Peyer's patch (tissue), 4 donors: ENCODE results near the gene CDIP1. TPM values are rescaled to one million over a fixed set of nuclear protein-coding genes. Genes with fewer than 3 reads are reported as not detected.
"Not testable (repeated sequence)": the region's sequence is repeated elsewhere in the genome, so short reads cannot be mapped to it uniquely, and the experiment has no call there.

Experiments
- DNase-seq, 3 donors: peaks; one replicate each; pipeline ENCODE4 v3.0.0-alpha.2; 2017 to 2019
- H3K27ac ChIP-seq, 4 donors: fragments of 200-600 bp; sonication (generic); one replicate each; pipeline ENCODE4 v1.5.1; 2016 to 2019
- H3K27me3 ChIP-seq, 2 donors: fragments of 200-600 bp; sonication (generic); one replicate each; pipeline ENCODE4 v1.5.1; 2019
- H3K36me3 ChIP-seq, 3 donors: fragments of 200-600 bp; sonication (generic); one replicate each; pipeline ENCODE4 v1.5.1; 2016 to 2019
- H3K4me1 ChIP-seq, 4 donors: fragments of 200-600 bp; sonication (generic); one replicate each; pipeline ENCODE4 v1.5.1; 2016 to 2019
- H3K4me3 ChIP-seq, 4 donors: fragments of 200-600 bp; sonication (generic); 1 replicate in 3 of 4; 2 replicates in 1 of 4; pipeline ENCODE4 v1.5.1; 2016 to 2019; ENCODE audit warnings: mild to moderate bottlenecking in 1 of 4
- H3K9me3 ChIP-seq, 4 donors: fragments of 200-600 bp; sonication (generic); one replicate each; pipeline ENCODE4 v1.5.1; 2016 to 2019; ENCODE audit warnings: mild to moderate bottlenecking in 1 of 4
- POLR2A ChIP-seq, 2 donors: fragments of 450-650 bp; IDR thresholded peaks; one replicate each; pipeline ENCODE4 v1.5.1; 2017; ENCODE audit warnings: antibody characterized with exemption in 2 of 2, mild to moderate bottlenecking in 2 of 2, moderate library complexity in 2 of 2
- total RNA-seq, 4 donors: library from RNA; depleted of rRNA; stranded (reverse); fragments of >200 nt; gene quantifications; one replicate each; pipeline ENCODE4 v1.1.0, GENCODE V29; 2016
- TF ChIP-seq, protein P1 (sequence below), 6 experiments: fragments of 450-650 bp in 4 of 6; fragments of 200-600 bp in 2 of 6; sonication (generic) in 1 of 6; IDR thresholded peaks; one replicate each; pipeline ENCODE4 v1.5.1; 2017 to 2019; ENCODE audit warnings: antibody characterized with exemption in 6 of 6, mild to moderate bottlenecking in 3 of 6, moderate library complexity in 1 of 6

CDIP1 gene
- total RNA-seq, 4 donors from 2014 or later: 21.5 to 45.0 (median 39.0) TPM

DNA sequence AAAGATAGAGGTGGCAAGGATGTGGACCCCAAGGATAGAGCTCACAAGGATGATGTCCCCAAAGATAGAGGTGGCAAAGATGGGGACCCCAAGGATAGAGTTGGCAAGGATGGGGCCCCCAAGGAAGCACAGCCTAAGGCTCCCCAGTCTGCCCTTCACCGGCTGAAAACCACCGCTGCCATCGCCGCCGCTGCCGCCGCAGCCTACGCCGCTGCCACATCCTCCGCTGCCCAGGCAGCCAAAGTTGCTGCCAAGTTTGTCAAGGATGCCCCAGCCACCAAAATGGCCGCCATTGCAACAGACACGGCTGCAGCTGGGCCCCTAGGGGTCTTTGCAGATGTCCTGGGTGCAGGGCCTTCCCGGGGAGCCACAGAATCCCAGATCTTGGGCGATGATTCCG lies 37.4 kb upstream of the CDIP1 start:
- H3K36me3 ChIP-seq: no peaks in the 10 kb centered on the region

DNA sequence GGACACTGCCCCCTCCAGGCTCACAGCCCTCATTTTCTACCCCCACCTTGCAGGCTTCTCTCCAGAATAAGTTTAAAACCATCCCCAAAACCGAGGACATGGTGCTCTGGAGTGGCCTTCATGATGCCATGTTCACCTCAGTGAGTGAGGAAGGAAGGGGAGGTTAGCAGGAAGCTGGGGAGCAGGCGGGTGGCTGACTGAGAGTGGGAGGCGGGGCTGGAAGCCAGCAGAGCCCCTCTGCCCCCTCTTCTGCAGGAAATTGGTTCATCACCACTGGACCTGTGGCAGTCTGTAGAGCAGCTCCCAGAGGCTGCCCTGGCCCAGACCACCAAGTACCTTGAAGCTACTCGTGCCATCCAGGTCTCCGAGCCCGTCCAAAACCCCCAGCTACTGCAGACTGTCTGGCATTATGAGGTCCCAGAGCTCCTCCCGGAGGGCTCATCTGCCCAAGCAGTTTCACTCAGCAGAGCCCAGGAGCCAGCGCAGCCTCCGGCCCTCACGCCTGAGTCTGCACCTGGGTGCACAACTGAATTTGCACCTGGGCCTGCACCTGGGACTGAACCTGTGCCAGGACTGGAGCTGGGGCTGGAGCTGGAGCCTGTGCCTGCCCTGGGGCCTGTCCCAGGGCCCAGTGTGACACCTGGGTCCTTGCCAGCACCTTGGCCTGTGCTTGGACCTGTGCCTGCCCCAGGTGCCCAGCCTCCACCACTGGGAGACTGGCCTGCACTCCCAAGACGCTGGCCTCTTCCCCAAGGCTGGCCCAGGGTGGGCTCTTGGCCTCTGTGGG lies 36.5 kb upstream of the CDIP1 start:
- H3K27ac ChIP-seq: no peak overlapping the region
- TF ChIP-seq, protein P1, sequence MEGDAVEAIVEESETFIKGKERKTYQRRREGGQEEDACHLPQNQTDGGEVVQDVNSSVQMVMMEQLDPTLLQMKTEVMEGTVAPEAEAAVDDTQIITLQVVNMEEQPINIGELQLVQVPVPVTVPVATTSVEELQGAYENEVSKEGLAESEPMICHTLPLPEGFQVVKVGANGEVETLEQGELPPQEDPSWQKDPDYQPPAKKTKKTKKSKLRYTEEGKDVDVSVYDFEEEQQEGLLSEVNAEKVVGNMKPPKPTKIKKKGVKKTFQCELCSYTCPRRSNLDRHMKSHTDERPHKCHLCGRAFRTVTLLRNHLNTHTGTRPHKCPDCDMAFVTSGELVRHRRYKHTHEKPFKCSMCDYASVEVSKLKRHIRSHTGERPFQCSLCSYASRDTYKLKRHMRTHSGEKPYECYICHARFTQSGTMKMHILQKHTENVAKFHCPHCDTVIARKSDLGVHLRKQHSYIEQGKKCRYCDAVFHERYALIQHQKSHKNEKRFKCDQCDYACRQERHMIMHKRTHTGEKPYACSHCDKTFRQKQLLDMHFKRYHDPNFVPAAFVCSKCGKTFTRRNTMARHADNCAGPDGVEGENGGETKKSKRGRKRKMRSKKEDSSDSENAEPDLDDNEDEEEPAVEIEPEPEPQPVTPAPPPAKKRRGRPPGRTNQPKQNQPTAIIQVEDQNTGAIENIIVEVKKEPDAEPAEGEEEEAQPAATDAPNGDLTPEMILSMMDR (IDR thresholded peaks at IDR 0.05): no peak
- no peak for TF ChIP-seq POLR2A (IDR thresholded peaks at IDR 0.05)
- DNase-seq: no peak
- H3K9me3 ChIP-seq: no peaks in the 10 kb centered on the region
- H3K4me1 ChIP-seq: no peaks in the 10 kb centered on the region
- H3K36me3 ChIP-seq: no peaks in the 10 kb centered on the region
- H3K27me3 ChIP-seq: no peaks in the 10 kb centered on the region
- no peak overlapping the region for H3K4me3 ChIP-seq

More for the DNA sequence above, 37.4 kb upstream of the CDIP1 start:
- no peak for DNase-seq
- Histone ChIP-seq H3K27ac (no peak overlapping the region), H3K27me3 (no peaks in the 10 kb centered on the region), H3K4me1 (no peaks in the 10 kb centered on the region), H3K4me3 (no peak overlapping the region), H3K9me3 (no peaks in the 10 kb centered on the region)
- no peak for TF ChIP-seq POLR2A (IDR thresholded peaks at IDR 0.05)
- TF ChIP-seq, protein P1 (IDR thresholded peaks at IDR 0.05): no peak

DNA sequence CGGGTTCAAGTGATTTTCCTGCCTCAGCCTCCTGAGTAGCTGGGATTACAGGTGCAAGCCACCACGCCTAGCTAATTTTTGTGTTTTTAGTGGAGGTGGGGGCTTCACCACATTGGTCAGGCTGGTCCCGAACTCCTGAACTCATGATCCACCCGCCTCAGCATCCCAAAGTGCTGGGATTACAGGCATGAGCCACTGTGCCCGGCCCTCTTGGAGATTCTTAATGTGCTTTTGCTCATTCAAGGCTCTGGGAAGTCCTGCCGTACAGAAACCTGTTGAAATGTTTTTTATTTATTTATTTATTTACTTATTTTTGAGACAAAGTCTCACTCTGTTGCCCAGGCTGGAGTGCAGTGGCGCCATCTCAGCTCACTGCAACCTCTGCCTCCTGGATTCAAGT lies 35.4 kb upstream of the CDIP1 start:
- H3K36me3 ChIP-seq, H3K4me3 ChIP-seq, H3K9me3 ChIP-seq, H3K27me3 ChIP-seq, DNase-seq, H3K27ac ChIP-seq, H3K4me1 ChIP-seq: not testable (repeated sequence)

DNA sequence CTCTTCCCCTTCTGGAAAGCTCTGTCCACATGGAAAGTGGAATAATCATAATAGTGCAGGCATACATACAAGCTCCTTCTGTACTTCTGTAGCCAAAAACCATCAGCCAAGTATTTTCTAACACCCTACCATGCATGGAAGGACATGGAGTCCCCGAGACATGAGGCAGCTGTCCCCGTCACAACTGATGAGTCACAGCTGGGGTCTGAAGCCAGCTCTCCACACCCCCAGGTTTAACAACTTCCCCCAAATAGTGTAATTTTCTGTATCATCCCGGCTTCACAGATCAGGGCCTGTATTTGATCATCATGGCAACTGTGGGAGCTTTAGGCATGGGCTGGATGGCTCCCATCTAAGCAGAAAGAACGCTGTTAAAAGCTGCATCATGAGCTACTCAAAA lies 34.1 kb upstream of the CDIP1 start:
- DNase-seq: no peak
- no peaks in the 10 kb centered on the region for H3K9me3 ChIP-seq
- no peak overlapping the region for H3K27ac ChIP-seq
- H3K36me3 ChIP-seq: no peaks in the 10 kb centered on the region
- no peaks in the 10 kb centered on the region for H3K27me3 ChIP-seq
- no peaks in the 10 kb centered on the region for H3K4me1 ChIP-seq
- no peak for TF ChIP-seq POLR2A (IDR thresholded peaks at IDR 0.05)
- TF ChIP-seq, protein P1 (IDR thresholded peaks at IDR 0.05): no peak
- no peak overlapping the region for H3K4me3 ChIP-seq

DNA sequence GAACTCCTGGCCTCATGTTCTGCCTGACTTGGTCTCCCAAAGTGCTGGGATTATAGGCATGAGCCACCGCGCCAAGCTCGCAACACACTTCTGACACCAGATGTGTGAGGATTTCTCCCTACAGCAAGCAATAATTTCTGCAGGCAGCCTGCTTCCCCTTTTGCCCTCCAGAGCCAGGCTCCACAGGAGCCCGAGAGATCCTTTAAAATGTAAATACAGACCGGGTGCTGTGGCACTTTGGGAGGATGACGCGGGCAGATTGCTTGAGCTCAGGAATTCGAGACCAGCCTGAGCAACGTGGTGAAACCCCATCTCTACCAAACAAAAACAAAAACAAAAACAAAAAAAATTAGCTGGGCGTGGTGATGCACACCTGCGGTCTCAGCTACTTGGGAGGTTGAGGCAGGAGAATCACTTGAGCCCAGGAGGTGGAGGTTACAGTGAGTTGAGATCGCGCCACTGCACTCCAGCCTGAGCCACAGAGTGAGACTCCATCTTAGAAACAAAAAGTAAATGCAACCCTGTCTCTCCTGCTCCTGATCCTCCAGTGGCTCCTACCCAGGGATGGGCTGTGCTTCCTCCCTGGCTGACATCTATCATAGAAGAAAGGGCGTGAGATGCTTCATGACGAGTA lies 32.2 kb upstream of the CDIP1 start:
- TF ChIP-seq, protein P1 (IDR thresholded peaks at IDR 0.05): no peak
- TF ChIP-seq POLR2A (IDR thresholded peaks at IDR 0.05): no peak
- H3K9me3 ChIP-seq: no peaks in the 10 kb centered on the region
- no peaks in the 10 kb centered on the region for H3K36me3 ChIP-seq
- no peaks in the 10 kb centered on the region for H3K4me1 ChIP-seq
- no peaks in the 10 kb centered on the region for H3K27me3 ChIP-seq
- no peak for DNase-seq
- no peak overlapping the region for H3K27ac ChIP-seq
- no peak overlapping the region for H3K4me3 ChIP-seq

DNA sequence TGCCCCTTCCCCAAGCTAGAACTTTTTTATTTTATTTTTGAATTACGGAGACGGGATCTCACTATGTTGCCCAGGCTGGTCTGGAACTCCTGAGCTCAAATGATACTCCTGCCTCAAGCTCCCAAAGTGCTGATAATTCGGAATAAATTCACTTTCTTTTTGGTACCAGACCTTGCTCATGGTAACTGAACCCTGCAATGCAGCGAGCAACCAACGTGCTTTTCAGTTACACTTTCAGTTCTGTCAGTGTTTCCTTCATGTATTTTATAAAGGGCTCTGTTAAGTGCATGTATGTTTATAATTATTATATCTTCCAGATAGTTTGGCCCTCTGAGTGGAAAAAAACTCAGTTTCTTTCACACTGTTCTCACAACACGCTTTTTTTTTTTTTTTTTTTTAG lies 31.5 kb upstream of the CDIP1 start:
- TF ChIP-seq POLR2A (IDR thresholded peaks at IDR 0.05): no peak
- TF ChIP-seq, protein P1 (IDR thresholded peaks at IDR 0.05): no peak
- H3K27ac ChIP-seq: no peak overlapping the region
- no peaks in the 10 kb centered on the region for H3K36me3 ChIP-seq
- H3K4me1 ChIP-seq: no peaks in the 10 kb centered on the region
- no peak overlapping the region for H3K4me3 ChIP-seq
- H3K27me3 ChIP-seq: no peaks in the 10 kb centered on the region
- no peaks in the 10 kb centered on the region for H3K9me3 ChIP-seq
- DNase-seq: no peak
